Measurements from ENCODE around the gene STK4.

The STK4 gene

GRCh38 chr20:45091366-45091765, 125.1 kb downstream of the STK4 start:
- no peak for DNase-seq

DNA sequence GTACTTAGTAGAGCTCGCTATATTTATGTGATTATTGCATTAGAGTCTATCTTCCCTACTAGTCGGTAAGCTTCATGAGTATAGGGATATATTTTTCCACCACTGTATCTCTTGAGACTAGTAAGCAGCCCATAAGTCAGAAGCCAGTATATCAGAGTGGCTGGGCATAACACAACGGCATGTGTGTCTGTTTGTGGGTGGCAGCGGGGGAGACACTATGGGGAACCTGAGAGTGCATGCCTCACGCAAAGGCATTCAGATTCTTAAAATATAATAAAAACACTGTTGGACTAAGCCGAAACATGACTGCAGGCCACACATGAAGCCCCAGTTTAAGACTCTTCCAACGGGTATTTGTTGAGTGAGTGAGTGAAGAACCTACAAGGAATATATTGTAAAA, 126.6 kb downstream of the STK4 start:
- DNase-seq: no peak

DNA sequence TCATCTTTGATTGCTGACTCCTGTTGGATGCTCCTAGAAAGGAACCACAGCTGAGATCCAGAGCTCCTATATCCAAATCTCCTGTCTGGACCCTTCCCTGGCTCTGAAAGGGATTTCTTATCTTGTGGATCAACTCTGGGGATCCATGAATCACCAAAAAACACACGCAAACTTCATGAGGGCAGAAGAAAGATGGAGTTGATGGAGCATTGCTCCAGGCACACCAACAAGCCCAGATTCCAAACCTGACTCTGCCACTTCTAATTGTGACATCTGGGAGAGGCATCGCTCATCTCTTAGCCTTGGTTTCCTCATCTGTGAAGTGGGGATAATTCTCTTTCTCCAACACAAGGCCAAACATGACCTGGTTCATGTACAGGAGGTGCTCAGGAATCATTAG, 127.9 kb downstream of the STK4 start:
- DNase-seq: no peak

GRCh38 chr20:45094864-45095574, 128.7 kb downstream of the STK4 start:
- DNase-seq: no peak

GRCh38 chr20:45095805-45096238, 129.5 kb downstream of the STK4 start:
- peak; percentile 25 for DNase-seq

DNA sequence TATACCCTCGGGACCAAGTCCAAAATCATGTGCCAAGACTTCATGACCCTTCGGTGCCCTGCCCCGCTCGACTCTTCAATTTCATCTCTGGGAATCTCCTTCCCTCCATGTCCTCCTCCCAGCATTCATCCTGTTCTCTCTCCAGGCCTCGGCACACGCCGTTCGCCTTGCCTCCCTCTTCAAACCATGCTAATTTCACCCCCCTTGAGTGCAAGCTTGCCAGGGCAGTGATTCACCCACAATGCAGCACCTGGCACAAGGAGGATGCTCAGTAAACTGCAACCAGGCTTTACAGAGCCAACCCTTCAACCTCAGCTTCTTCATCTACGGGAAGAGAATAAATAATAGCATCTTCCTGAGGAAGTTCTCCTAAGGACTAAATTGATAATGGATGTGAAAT, 130.5 kb downstream of the STK4 start:
- no peak for DNase-seq

DNA sequence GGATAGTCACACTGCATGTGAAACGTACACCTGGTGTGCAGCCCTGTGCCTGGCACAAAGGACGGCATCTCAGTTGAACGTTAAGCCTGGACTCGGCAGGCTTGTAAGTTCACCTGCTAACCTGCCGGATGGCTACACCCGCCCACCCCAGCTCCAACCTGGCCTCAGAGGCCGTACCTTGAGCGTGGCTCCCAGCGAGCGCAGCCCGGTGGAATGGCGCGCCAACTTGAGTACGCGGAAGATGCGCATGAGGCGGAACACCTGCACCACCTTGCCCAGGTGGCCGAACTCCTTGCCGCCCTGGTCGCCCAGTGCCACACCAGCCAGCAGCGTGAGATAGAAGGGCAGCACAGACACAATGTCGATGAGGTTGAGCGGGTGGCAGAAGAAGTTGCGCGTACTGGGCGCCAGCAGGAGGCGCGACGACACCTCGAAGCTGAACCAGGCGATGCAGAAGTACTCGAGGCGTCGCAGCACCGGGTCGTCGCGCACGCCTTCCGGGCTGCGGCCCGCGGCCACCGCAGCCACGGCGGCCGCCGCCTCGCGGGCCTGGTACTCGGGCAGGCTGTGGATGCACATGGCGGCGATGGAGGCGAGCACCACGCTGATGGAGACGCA, 131.3 kb downstream of the STK4 start:
- DNase-seq: no peak

DNA sequence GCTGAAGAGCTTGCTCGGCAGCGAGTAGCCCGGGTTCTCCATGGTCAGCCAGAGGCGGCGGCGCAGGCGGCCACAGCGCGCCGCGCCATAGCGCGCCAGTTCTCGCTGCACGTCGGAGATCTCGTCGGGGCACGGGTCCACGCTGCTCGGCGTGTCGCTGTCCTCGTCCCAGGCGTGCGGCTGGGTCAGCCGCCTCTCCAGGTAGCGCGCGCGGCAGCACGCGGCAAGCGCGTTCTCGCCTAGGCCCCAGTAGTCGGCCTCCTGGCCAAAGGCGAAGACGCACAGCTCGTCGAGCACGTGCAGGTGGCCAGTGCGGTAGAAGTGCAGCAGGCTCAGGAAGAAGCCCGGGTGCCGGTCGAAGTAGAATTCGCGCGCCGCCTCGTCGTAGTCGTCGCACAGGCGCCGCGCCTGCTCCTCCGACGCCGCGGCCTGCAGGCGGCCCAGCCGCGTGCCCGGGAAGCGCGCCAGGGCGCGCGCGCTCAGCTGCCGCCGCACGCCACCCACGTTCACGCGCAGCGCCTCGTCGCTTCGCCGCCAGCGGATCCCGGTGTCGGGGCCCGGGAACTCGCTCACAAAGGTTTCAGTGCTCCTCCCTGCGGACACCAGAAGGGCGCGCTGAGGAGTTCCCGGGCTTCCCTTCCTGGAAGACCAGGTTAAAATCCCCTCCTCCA, 131.9 kb downstream of the STK4 start:
- no peak for DNase-seq

DNA sequence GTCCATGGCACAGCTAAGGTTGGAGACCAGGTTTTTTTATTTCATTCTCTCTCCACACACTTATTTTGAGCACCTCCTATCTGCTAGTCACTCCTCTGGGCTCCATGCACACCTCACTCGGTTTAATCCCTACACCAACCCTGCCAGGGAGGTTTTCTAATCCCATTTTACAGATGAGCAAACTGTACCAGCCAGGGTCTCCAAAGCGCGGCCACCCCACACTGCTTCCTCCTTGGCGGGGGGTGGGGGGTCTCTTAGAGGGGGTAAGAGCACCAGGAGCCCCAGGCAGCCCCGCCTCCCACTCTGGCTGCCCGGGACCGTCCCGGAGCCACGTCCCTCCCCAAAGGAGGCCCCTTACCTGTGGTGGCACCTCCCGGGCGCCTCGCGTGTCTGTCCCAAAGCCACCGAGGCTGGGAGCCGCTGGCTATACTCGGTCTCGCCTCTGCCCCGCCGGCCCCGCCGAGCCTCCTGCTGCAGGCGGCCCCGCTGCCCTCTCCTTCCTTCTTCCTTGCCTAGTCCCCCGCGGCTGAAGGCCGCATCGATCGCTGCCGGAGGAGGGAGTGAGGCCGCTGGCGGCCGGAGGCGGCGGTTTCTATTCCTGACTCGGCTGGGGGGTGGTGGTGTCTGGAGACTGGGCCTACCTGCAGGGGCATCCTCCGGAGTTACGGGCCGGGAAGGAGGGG, 134.4 kb downstream of the STK4 start, which contains the start of gene KCNS1:
Gene KCNS1 (minus strand): TSS at position 565 of the 683 bp plus-strand sequence. CDS start 1,891 bp downstream, outside the sequence.
- DNase-seq: peak; percentile 16

GRCh38 chr20:45101333-45101850, 135.1 kb downstream of the STK4 start:
- no peak for DNase-seq

- no peak for DNase-seq
Measured at GRCh38 chr20:45103072-45103471, 136.8 kb downstream of the STK4 start.

DNA sequence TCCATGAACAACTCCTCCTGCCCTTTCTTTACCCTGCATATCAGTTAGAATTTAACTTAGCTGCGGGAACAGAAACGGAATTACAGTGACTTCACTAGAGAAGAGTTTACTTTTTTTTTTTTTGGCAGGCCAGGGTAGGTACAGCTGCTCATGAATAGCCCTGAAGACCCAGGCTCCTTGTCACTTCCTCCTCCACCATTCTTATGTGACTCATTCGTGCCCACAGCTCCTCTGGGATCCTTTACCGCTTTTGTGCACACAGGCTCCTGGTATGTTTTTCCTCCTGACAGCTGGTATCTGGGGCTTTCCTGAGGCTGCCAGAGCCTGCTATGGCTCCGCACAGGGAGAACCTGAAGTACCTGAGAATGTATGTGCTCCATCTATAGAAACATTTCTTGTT, 138.5 kb downstream of the STK4 start:
- peak; percentile 78 for DNase-seq

DNA sequence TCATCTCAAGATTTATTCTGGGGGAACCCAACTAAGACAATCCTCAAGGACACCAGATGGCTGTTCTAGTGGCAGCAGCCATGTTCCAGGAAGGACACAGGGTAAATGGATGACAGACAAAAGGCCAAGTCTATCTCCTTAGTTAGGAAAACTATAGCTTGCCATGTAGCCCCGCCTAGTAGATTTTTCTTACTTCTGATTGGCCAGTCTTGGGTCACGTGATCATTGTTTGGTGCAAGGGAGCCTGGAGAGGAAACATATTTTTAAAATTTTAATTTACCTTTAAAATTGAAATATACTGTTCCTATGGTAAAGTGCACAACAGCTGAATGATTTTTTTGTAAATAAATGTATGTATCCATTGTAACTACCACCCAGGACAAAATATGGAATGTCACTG, 139.0 kb downstream of the STK4 start:
- DNase-seq: no peak

DNA sequence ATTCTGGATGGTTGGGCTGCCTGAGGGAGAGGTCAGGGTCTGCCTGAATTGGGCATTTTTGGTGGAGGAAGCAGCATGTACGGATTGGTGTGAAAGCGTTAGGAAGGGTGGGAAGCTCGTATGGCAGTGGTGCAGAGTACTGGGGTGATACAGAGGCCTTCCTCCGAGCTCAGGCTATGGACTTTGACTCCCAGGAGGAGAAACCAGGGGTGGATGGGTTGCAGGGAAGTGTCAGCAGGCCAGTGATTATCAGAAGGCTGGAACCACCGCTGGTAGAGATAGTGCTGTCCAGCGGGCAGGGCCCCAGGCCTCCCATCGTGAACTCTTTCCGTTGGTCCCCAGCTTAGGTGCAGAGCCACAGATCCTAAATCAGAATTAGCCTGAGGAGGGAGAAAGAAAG, 143.3 kb downstream of the STK4 start:
- no peak for DNase-seq

GRCh38 chr20:45110301-45110700, 144.0 kb downstream of the STK4 start:
- DNase-seq: no peak

- no peak for DNase-seq
Measured at GRCh38 chr20:45111285-45111684, 145.0 kb downstream of the STK4 start.

DNA sequence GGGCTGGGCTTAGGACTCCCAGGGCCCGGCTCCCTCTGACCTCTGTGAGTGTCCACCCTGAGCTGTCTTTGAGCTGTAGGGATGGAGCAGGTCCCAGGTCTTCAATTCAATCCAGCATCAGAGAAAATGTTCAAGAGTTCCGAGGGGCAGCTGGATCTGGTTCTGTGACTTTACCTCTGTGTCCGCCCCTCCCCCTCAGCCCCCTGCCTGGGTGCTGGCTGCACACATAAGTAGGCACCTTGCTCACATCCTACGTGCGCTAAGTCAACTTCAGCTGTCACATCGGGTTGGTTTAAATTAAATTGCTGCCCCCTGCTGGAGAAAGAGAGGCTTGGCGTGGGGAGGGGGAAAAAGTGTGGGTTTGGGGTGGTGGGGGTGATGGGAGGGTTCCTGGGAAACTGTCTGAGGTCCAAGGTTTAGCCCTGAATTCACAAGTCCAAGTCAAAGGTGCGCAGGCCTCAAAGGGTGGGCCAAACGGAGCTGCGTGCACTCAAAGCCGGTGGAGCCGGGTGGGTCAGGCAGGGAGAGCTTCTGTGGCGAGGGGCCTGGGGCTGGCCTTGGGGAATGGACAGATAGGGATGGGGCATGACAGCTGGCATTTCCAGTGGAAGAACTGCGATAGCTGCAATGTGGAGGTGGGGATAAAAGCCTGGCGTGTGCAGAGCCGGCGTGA, 145.6 kb downstream of the STK4 start:
- DNase-seq: no peak

- no peak for DNase-seq
Measured at GRCh38 chr20:45112754-45113153, 146.4 kb downstream of the STK4 start.

DNA sequence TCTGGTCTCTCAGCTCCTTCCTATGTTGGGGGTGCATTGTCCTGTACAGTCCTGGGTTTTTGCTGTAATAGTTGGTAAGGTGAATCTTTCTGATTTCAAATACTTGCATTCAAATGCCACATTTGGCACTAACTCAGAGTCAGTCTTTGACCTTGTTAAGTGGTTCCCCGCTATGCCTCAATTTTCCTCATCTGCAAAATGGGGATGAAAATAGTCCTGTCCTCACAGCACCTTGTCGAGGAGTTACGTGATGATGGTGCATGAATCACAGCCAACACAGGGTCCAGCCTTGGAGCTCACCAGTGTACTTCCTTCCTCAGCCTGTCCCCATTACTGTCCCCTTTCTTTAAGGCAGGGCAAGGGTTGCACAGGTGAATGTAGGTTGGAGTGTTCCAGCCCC, 147.6 kb downstream of the STK4 start:
- DNase-seq: no peak

- DNase-seq: no peak
Measured at GRCh38 chr20:45114465-45115385, 148.4 kb downstream of the STK4 start, which contains the start of gene WFDC5. TSS of gene WFDC5 (minus strand) at chr20:45115174. CDS start at chr20:45115083, 91 bp downstream.

GRCh38 chr20:45115386-45115774, 149.1 kb downstream of the STK4 start:
- no peak for DNase-seq

Measured in MV-4-11 (cell line).